Measurements from ENCODE around the gene MOBP. TPM values are rescaled to one million over a fixed set of nuclear protein-coding genes. Genes with fewer than 3 reads are reported as not detected.

MOBP gene
- total and polyA plus RNA-seq, 2 of the 8 experiments (the other 6 are each of a cell fraction or from before 2014, with no cell fraction given) = 0.06 to 0.50 TPM

DNA sequence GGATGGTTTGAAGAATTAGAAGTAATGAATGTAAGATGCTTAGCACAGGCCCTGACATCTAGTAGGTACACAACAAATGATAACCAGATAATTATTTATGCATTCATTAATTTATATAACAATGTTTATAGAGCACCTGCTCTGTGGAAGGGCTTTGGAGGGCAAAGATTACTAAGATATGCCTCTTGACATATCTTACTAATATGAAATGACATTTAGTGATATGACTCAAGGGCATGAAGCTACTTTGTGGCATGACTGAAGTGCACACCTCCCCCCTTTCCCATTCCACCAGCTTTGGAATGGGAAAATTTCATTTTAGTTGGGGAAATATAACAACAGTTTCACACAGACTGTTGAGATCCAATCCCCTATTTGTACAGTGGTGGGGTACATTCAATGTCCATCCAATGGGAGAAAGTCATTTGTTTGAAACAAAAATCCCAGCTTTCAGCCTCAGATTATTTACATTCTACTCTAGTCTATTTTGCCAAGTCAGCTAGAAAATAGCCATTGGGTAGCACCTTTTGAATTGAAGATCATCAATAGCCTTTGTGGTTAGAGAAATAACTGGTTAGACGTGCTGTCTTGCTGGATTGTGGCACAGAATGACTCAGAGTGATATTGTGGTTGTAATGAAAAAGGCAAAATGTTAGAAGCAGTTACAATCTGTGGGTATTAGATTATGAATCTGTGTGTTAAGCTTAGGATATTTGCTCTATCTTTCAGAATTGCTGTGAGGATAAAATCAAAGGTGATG lies 72.9 kb downstream of the MOBP start:
- no peak overlapping the region for H4K5ac ChIP-seq (ENCODE audit: insufficient read length, low read depth, low read length)
- H4K91ac ChIP-seq (replicated peaks; ENCODE audit: insufficient read length, low read length) = no peak overlapping the region
- H2BK120ac ChIP-seq (replicated peaks; ENCODE audit: low read depth, low read length) = no peak overlapping the region
- no peaks in the 10 kb centered on the region for H4K20me1 ChIP-seq (replicated peaks in 1 of 2; ENCODE audit: control insufficient read depth in 1 of 2, insufficient read depth in 2 of 2, low read length in 2 of 2)
- H3K4me1 ChIP-seq (replicated peaks in 1 of 4; ENCODE audit: control insufficient read depth in 3 of 4, insufficient read depth in 4 of 4, low read length in 3 of 4) = peaks cover 0 to 5% (median 2%) of the 10 kb centered on the region in 4 experiments; a peak in 4 of 7 replicates
- no peaks in the 10 kb centered on the region for H3K79me1 ChIP-seq (ENCODE audit: low read depth, low read length)
- WGBS, 2 experiments (ENCODE audit: extremely low coverage in 1 of 2, insufficient coverage in 1 of 2, insufficient read length in 1 of 2, insufficient replicate concordance in 2 of 2, low coverage in 1 of 2, low lambda C conversion rate in 2 of 2, missing lambda C conversion rate in 1 of 2) = 86% methylated on average over 1 of the region's 1 CpG; no CpG with 5 or more reads in 1 of the 2 experiments
- no peak for DNase-seq (ENCODE audit: low read depth in 1 of 2, low spot score in 2 of 2)
- H3K9ac ChIP-seq (replicated peaks in 1 of 4; ENCODE audit: extremely low read depth in 1 of 4, low read depth in 3 of 4, low read length in 3 of 4) = no peak overlapping the region
- H3K4me2 ChIP-seq (ENCODE audit: insufficient read depth in 1 of 2, low read depth in 2 of 2, low read length in 2 of 2) = no peak overlapping the region
- POLR2A ChIA-PET (ENCODE audit: partially characterized antibody) = no interaction called here
- H3K23me2 ChIP-seq (ENCODE audit: low read depth, low read length) = no peaks in the 10 kb centered on the region
- no peak overlapping the region for H3K56ac ChIP-seq (replicated peaks; ENCODE audit: insufficient read length, low read depth, low read length)
- no peak overlapping the region for H2BK12ac ChIP-seq (ENCODE audit: low read depth, low read length)
- no peak overlapping the region for H3K18ac ChIP-seq (ENCODE audit: extremely low read depth, low read length)
- H3K27me3 ChIP-seq (replicated peaks in 1 of 4; ENCODE audit: control insufficient read depth in 3 of 4, extremely low read depth in 1 of 4, insufficient read depth in 3 of 4, low read length in 3 of 4) = no peaks in the 10 kb centered on the region
- H3K14ac ChIP-seq (ENCODE audit: insufficient read length) = no peak overlapping the region
- no peaks in the 10 kb centered on the region for H3K36me3 ChIP-seq (ENCODE audit: control insufficient read depth in 2 of 4, insufficient read depth in 4 of 4, low read length in 3 of 4)
- H2AFZ ChIP-seq (ENCODE audit: low read length) = no peak overlapping the region
- FAIRE-seq = no peak
- H2BK15ac ChIP-seq (ENCODE audit: low read length) = no peak overlapping the region
- H2AK5ac ChIP-seq (ENCODE audit: low read depth, low read length) = no peak overlapping the region
- no peak overlapping the region for H2BK20ac ChIP-seq (ENCODE audit: low read length)
- no peak overlapping the region for H2BK5ac ChIP-seq (ENCODE audit: low read depth, low read length)
- CTCF ChIA-PET (ENCODE audit: partially characterized antibody) = interaction anchor here (0.6 to 4.3 kb wide), 14 partner anchors 10 to 638 kb away, joined by 3 to 16 read pairs (median 4); no protein-coding TSS in a partner anchor
- H3K23ac ChIP-seq (ENCODE audit: insufficient read length) = no peak overlapping the region
- H3K4me3 ChIP-seq (ENCODE audit: extremely low read depth in 1 of 4, insufficient read depth in 2 of 4, low read depth in 3 of 4, low read length in 4 of 4) = no peak overlapping the region
- H3K9me3 ChIP-seq (ENCODE audit: insufficient read depth in 2 of 2, low read depth in 1 of 2, low read length in 1 of 2) = no peaks in the 10 kb centered on the region
- peak; percentile 61; the same call in 1 of the 2 replicates for TF ChIP-seq MAFK (IDR thresholded peaks at IDR 0.05; ENCODE audit: low read depth, low read length)
- no peak for TF ChIP-seq JUN (IDR thresholded peaks at IDR 0.05; ENCODE audit: low read depth, low read length)
- TF ChIP-seq CBX8 (IDR thresholded peaks at IDR 0.05; ENCODE audit: borderline replicate concordance, low read depth, low read length) = no peak
- TF ChIP-seq POLR2AphosphoS5 (IDR thresholded peaks at IDR 0.05; ENCODE audit: low read depth, low read length) = no peak
- no peak overlapping the region for H4K8ac ChIP-seq (ENCODE audit: extremely low read depth, insufficient read depth, low read length)
- H3K4ac ChIP-seq (replicated peaks; ENCODE audit: insufficient read length, low read depth, low read length) = no peak overlapping the region
- no peaks in the 10 kb centered on the region for H3K79me2 ChIP-seq (ENCODE audit: control insufficient read depth in 1 of 2, insufficient read depth in 2 of 2, low read length in 2 of 2)
- no peak overlapping the region for H3K27ac ChIP-seq (ENCODE audit: low read depth, low read length)

Measured in H1 (cell line).